Liver (tissue), 3 donors: ENCODE results near the gene SCYGR1.

ENCODE experiments used
- ATF3 ChIP-seq: IDR thresholded peaks from 2 replicates; pipeline ENCODE4 v1.6.1; 2016; ENCODE audit warnings: antibody characterized with exemption
- CTCF ChIP-seq: fragments of 150-350 bp; IDR thresholded peaks from 2 replicates; pipeline ENCODE4 v1.5.1; 2017; ENCODE audit warnings: improper control_type of control experiment, low read depth, low read length; ENCODE audit not compliant: missing input control
- EGR1 ChIP-seq, 2 donors: IDR thresholded peaks; 2 replicates each; pipeline ENCODE4 v1.6.1; 2016 to 2018; ENCODE audit warnings: antibody characterized with exemption in 2 of 2, low read depth in 2 of 2
- FOXA1 ChIP-seq: IDR thresholded peaks from 2 replicates; pipeline ENCODE4 v1.6.1; 2016; ENCODE audit warnings: antibody characterized with exemption
- GABPA ChIP-seq, 2 donors: IDR thresholded peaks in 1 of 2; conservative IDR thresholded peaks in 1 of 2; 2 replicates each; pipeline ENCODE4 v1.6.1; 2016; ENCODE audit warnings: antibody characterized with exemption in 2 of 2, mild to moderate bottlenecking in 1 of 2, moderate library complexity in 1 of 2
- JUND ChIP-seq, 2 donors: IDR thresholded peaks; 2 replicates each; pipeline ENCODE4 v1.6.1; 2016; ENCODE audit warnings: antibody characterized with exemption in 2 of 2
- MAX ChIP-seq: IDR thresholded peaks from 2 replicates; pipeline ENCODE4 v1.6.1; 2016; ENCODE audit warnings: antibody characterized with exemption
- NR2F2 ChIP-seq: IDR thresholded peaks from 2 replicates; pipeline ENCODE4 v1.6.1; 2016; ENCODE audit warnings: antibody characterized with exemption
- RAD21 ChIP-seq, 2 donors: IDR thresholded peaks; 2 replicates each; pipeline ENCODE4 v1.6.1; 2016; ENCODE audit warnings: antibody characterized with exemption in 2 of 2, mild to moderate bottlenecking in 2 of 2
- REST ChIP-seq: IDR thresholded peaks from 2 replicates; pipeline ENCODE4 v1.6.1; 2016; ENCODE audit warnings: antibody characterized with exemption, mild to moderate bottlenecking
- TAF1 ChIP-seq: conservative IDR thresholded peaks from 2 replicates; pipeline ENCODE4 v1.6.1; 2016; ENCODE audit warnings: antibody characterized with exemption, mild to moderate bottlenecking
- YY1 ChIP-seq: IDR thresholded peaks from 2 replicates; pipeline ENCODE4 v1.6.1; 2016; ENCODE audit warnings: antibody characterized with exemption, mild to moderate bottlenecking
- donor health status: healthy.
- donor health status: healthy.

GRCh38 chr2:227401550-227401949 lies 13.8 kb upstream of the SCYGR1 start:
- TF ChIP-seq CTCF (no peak), GABPA (IDR thresholded peaks at IDR 0.05 in 1 of 2, conservative IDR thresholded peaks at IDR 0.05 in 1 of 2) (no peak), REST (no peak), JUND (IDR thresholded peaks at IDR 0.05) (no peak), YY1 (no peak), NR2F2 (no peak), RAD21 (IDR thresholded peaks at IDR 0.05) (no peak), MAX (no peak), ATF3 (no peak), FOXA1 (no peak), TAF1 (no peak), EGR1 (IDR thresholded peaks at IDR 0.05; ENCODE audit: low read depth in 2 of 2) (no peak)
